Glomerular endothelial cell (primary cell): Measurements from ENCODE around the gene SCGB3A2. TPM values are rescaled to one million over a fixed set of nuclear protein-coding genes. Genes with fewer than 3 reads are reported as not detected.
A peak's percentile ranks its signal among the peaks of the same experiment; 100 is the strongest.
"Not testable (repeated sequence)": the region's sequence is repeated elsewhere in the genome, so short reads cannot be mapped to it uniquely, and the experiment has no call there.

ENCODE experiments used
- DNase-seq: peaks from one replicate; pipeline ENCODE4 v3.0.0-alpha.2; 2011; ENCODE audit warnings: low read depth, low spot score; ENCODE audit errors: extremely low read depth
- total RNA-seq: library from RNA; depleted of rRNA; stranded (reverse); fragments of >200 nt; gene quantifications from 2 replicates; pipeline ENCODE4 v1.2.3, GENCODE V29; 2015

The SCGB3A2 gene
- total RNA-seq, 1 donor from 2014 or later, result not detected

- no peak for DNase-seq
Measured at GRCh38 chr5:147860641-147861025, 17.9 kb upstream of the SCGB3A2 start.

GRCh38 chr5:147863454-147864158, 14.9 kb upstream of the SCGB3A2 start:
- DNase-seq, result no peak

- no peak for DNase-seq
Measured at GRCh38 chr5:147869112-147869511, 9.4 kb upstream of the SCGB3A2 start.

- not testable (repeated sequence) for DNase-seq
Measured at GRCh38 chr5:147869892-147870291, 8.6 kb upstream of the SCGB3A2 start.

- not testable (repeated sequence) for DNase-seq
Measured at GRCh38 chr5:147871980-147872549, 6.4 kb upstream of the SCGB3A2 start.

- DNase-seq, result not testable (repeated sequence)
Measured at GRCh38 chr5:147872744-147873435, 5.6 kb upstream of the SCGB3A2 start.

- DNase-seq, result not testable (repeated sequence)
Measured at GRCh38 chr5:147874118-147874875, 4.2 kb upstream of the SCGB3A2 start.

GRCh38 chr5:147874910-147875367, 3.6 kb upstream of the SCGB3A2 start:
- DNase-seq, result no peak

- no peak for DNase-seq
Measured at GRCh38 chr5:147876141-147876540, 2.4 kb upstream of the SCGB3A2 start.

- DNase-seq, result no peak
Measured at GRCh38 chr5:147876626-147877025, 1.9 kb upstream of the SCGB3A2 start.

GRCh38 chr5:147879784-147880183, 1.3 kb downstream of the SCGB3A2 start:
- DNase-seq, result no peak

- DNase-seq, result no peak
Measured at GRCh38 chr5:147880487-147880886, 2.0 kb downstream of the SCGB3A2 start.

GRCh38 chr5:147882586-147883313, 4.2 kb downstream of the SCGB3A2 start:
- DNase-seq, result no peak

- DNase-seq, result no peak
Measured at GRCh38 chr5:147887026-147887627, 8.6 kb downstream of the SCGB3A2 start.

GRCh38 chr5:147887930-147888329, 9.4 kb downstream of the SCGB3A2 start:
- no peak for DNase-seq

GRCh38 chr5:147892696-147893296, 14.3 kb downstream of the SCGB3A2 start:
- no peak for DNase-seq

- DNase-seq, result peak; percentile 51
Measured at GRCh38 chr5:147893820-147894219, 15.3 kb downstream of the SCGB3A2 start.

GRCh38 chr5:147895864-147896263, 17.4 kb downstream of the SCGB3A2 start:
- DNase-seq, result no peak

GRCh38 chr5:147898875-147899401, 20.4 kb downstream of the SCGB3A2 start:
- DNase-seq, result no peak
